G401.6 (cell line): ENCODE results near the gene RPL36AL.
"Not testable (repeated sequence)": the region's sequence is repeated elsewhere in the genome, so short reads cannot be mapped to it uniquely, and the experiment has no call there.

Experiments used
- FAIRE-seq: peaks from 2 replicates; lab custom pipeline; 2012; peaks lifted over from hg19 to GRCh38; lab: Jason Lieb, UNC

The RPL36AL gene

GRCh38 chr14:49619273-49619672, 1.2 kb downstream of the RPL36AL start:
- not testable (repeated sequence) for FAIRE-seq

- FAIRE-seq = no peak
Measured at GRCh38 chr14:49617852-49618519, 2.4 kb downstream of the RPL36AL start.

GRCh38 chr14:49615776-49616175, 4.7 kb downstream of the RPL36AL start:
- FAIRE-seq = no peak

GRCh38 chr14:49614196-49614595, 6.2 kb downstream of the RPL36AL start:
- FAIRE-seq = no peak

GRCh38 chr14:49612671-49613070, 7.8 kb downstream of the RPL36AL start:
- no peak for FAIRE-seq

GRCh38 chr14:49612251-49612650, 8.2 kb downstream of the RPL36AL start:
- FAIRE-seq = no peak

GRCh38 chr14:49607583-49607982, 12.8 kb downstream of the RPL36AL start:
- FAIRE-seq = no peak

GRCh38 chr14:49598485-49599300, 21.7 kb downstream of the RPL36AL start, which contains the start of gene LRR1:
Gene LRR1, plus strand, starts transcription at chr14:49598940. Its CDS starts 81 bp downstream, at chr14:49599021.
- no peak for FAIRE-seq

GRCh38 chr14:49598189-49598484, 22.3 kb downstream of the RPL36AL start:
- no peak for FAIRE-seq

- no peak for FAIRE-seq
Measured at GRCh38 chr14:49594347-49595091, 25.9 kb downstream of the RPL36AL start.

GRCh38 chr14:49593016-49593415, 27.4 kb downstream of the RPL36AL start:
- FAIRE-seq = no peak

- no peak for FAIRE-seq
Measured at GRCh38 chr14:49589387-49589786, 31.0 kb downstream of the RPL36AL start.

- peak; percentile 97 for FAIRE-seq
Measured at GRCh38 chr14:49586673-49587460, 33.6 kb downstream of the RPL36AL start.

- no peak for FAIRE-seq
Measured at GRCh38 chr14:49585803-49586672, 34.4 kb downstream of the RPL36AL start, which contains the start of gene RPS29. Gene RPS29, minus strand, starts transcription at chr14:49586380. Its CDS starts 34 bp downstream, at chr14:49586346.

GRCh38 chr14:49584981-49585640, 35.3 kb downstream of the RPL36AL start:
- not testable (repeated sequence) for FAIRE-seq

GRCh38 chr14:49584058-49584457, 36.4 kb downstream of the RPL36AL start:
- no peak for FAIRE-seq

- FAIRE-seq = no peak
Measured at GRCh38 chr14:49583629-49584028, 36.8 kb downstream of the RPL36AL start.

- FAIRE-seq = no peak
Measured at GRCh38 chr14:49582113-49582977, 38.1 kb downstream of the RPL36AL start.
